Activated CD4-positive, alpha-beta T cell treated with anti-CD3 and anti-CD28 coated beads for 4 hours (primary cell): ENCODE data around the gene FAM13A.
"Not testable (repeated sequence)": the region's sequence is repeated elsewhere in the genome, so short reads cannot be mapped to it uniquely, and the experiment has no call there.

Experiments used
- DNase-seq, 2 donors: peaks; one replicate each; pipeline ENCODE4 v3.0.0-alpha.2; 2020

FAM13A gene

DNA sequence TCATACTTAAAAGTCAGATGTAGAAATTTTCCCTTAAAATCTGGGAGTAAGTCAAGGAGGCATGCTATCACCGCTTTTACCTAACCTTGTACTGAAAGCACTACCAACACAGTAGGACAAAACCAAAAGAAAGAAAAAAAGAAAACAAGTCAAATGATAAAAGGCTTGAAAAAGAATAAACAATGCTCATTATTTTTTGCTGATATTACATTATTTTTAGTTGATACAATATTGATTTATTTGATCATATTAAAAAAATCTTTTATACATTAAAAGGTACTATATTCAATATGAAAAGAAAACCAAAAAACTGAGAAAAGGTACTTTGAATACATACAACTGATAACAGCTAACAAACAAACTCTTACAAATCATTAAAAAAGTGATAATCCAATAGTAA, 164.3 kb downstream of the FAM13A start:
- no peak for DNase-seq

GRCh38 chr4:88891636-88892035, 165.3 kb downstream of the FAM13A start:
- no peak for DNase-seq

DNA sequence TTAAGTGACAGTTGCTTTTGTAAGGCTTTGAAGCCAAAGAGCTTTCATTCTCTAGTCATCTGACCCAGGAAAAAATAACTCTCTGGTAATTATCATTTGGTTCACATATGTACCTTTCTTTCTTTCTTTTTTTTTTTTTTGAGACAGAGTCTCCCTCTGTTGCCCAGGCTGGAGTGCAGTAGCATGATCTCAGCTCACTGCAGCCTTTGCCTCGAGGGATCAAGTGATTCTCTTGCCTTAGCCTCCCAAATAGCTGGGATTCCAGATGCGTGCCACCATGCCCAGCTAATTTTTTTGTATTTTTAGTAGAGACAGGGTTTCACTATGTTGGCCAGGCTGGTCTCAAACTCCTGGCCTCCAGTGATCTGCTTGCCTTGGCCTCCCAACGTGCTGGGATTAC, 169.6 kb downstream of the FAM13A start:
- not testable (repeated sequence) for DNase-seq

- DNase-seq: no peak
Measured at GRCh38 chr4:88881227-88881569, 175.8 kb downstream of the FAM13A start.

- no peak for DNase-seq
Measured at GRCh38 chr4:88880501-88881226, 176.3 kb downstream of the FAM13A start.

DNA sequence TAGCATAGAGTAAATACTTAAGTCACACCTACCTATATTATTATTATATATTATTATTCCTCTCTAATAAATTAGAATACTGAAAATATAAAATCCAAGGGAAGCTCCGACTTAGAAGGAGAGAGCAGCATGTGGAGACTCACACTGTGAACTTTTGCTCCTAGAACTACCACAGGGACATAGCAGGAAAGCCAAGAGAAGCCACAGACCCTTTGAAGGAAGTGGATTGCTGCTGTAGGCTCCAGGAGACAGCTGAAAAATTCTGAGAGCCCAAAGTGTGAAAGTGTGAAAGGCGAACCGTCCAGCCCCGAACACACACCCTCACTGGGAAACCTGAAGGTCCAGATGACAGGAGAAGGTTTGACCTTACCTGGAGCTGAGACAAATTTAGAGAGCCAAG, 177.0 kb downstream of the FAM13A start:
- DNase-seq: no peak

GRCh38 chr4:88878642-88879041, 178.3 kb downstream of the FAM13A start:
- DNase-seq: no peak

DNA sequence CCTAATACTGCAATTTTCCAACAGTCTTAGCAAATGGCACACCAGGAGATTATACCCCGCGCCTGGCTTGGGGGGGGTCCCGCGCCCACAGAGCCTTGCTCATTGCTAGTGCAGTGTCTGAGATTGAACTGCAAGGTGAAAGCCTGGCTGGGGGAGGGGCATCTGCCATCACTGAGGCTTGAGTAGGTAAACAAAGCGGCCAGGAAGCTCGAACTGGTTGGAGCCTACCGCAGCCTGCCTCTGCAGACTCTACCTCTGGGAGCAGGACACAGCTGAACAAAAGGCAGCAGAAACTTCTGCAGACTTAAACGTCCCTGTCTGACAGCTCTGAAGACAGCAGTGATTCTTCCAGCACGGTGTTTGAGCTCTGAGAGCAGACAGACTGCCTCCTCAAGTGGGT, 186.6 kb downstream of the FAM13A start:
- no peak for DNase-seq

GRCh38 chr4:88868510-88868909, 188.5 kb downstream of the FAM13A start:
- DNase-seq: no peak

DNA sequence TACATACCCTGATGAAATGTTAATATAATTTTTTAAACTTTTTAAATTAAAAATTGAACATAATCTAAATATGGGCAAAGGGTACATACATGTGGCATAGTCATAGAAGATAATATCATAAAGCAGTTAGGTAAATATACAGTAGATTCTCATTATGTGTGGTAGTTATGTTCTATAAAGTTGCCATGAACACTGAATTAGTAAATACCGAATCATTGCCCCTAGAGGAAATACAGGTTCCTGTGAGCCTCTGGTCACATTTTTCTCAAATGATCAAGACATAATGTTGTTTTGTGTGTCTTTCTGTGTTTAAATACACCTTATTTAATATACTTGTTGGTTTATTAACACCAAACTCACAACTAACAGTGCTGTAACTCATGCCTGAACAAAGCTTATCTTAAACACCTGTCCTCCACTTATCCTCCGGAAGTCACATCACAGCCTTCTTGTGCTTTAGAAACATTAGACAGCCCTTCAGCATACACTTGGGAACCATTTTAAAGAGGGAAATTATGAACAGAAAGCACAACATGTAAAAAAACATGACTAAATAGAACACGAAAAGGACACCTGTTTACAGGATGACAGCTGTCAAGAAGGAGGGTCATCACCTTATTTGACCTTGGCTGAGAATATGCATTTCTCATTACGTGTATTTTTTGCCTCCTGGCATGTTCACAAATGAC, 190.0 kb downstream of the FAM13A start:
- no peak for DNase-seq

DNA sequence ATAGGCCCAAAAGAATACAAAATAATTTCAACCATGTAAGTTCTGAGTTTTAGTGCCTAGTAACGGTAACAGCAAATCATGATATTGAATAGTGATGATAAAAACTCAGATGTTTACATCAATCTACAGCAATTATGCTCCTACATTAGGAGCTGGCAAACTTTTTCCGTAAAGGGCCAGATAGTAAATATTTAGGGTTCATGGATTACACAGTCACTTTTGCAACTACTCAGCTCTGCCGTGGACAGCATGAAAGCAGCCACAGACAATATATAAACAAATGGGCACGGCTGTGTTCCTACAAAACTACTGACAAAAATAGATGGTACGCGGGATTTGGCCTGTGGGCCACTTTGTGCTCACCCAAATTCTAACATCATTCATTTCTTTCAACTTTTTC, 191.5 kb downstream of the FAM13A start:
- no peak for DNase-seq

DNA sequence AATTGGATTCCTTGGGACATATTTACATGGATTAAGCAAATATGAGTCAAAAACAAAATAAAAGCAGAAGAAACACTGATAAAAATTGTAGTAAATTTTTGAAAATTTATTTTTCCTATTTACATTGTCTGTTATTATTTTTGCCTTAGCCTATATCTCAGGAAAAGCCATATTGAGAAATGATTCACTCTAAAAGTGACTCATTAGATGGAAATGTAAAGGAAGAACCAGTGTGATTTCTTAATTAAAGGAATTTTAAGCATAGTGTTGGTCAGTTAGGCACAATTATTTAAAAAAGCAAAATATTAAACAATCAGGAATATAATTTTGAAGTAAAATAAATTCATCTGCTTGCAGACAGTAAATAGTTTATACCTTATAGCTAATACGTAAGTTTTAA, 191.9 kb downstream of the FAM13A start:
- DNase-seq: no peak

DNA sequence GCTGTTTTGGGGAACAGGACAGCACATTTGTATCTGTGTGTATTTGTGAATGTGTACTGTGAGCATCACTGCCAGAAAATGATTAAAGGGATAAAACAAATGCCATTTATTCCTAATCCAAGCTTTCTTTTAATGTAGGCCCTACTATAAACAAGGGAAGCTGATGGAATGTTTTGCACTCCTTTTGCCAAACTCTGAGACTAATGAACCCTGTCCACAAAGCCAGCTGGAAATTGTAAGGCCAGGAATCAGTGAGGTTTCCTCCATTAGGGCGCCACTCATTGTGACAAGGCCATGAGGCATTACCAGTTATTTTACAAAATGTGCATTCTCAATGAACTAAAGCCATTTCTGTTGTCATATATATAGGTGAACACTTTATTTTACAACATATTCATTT, 196.4 kb downstream of the FAM13A start:
- no peak for DNase-seq

- DNase-seq: no peak
Measured at GRCh38 chr4:88859191-88859812, 197.7 kb downstream of the FAM13A start.

DNA sequence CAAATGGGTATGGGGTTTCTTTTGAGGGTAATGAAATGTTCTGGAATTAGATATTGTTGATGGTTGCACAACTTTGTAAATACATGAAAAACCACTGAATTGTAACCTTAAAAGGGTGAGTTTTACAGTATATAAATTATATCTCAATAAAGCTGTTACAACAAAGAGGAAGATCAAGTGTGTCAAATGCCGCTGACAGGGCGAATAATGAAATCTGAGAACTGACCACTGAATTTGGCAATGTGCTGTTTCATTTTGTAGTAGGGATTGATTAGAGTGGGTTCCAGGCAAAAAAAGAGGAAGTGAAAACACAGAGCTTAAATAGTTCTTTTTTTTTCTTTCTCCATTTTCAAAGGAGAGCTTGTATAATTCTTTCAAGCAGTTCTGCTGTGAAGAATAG, 198.2 kb downstream of the FAM13A start:
- no peak for DNase-seq

DNA sequence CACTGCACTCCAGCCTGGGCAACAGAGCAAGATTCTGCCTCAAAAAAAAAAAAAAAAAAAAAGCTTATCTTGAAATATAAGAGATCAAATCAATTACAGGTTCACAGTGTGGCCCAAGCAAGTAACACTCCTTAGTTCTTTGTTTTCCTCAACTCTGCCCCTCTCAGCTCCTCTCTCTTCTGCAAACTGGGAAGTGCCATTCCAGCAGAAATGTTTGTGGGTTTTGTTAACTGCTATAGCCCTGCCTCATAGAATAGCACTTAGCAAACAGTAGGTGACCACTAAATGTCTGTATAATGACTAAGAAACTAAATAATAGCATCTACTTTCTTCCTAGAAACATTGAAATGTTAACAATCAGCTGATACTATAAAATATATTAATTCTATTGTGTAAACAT, 199.4 kb downstream of the FAM13A start:
- DNase-seq: no peak

DNA sequence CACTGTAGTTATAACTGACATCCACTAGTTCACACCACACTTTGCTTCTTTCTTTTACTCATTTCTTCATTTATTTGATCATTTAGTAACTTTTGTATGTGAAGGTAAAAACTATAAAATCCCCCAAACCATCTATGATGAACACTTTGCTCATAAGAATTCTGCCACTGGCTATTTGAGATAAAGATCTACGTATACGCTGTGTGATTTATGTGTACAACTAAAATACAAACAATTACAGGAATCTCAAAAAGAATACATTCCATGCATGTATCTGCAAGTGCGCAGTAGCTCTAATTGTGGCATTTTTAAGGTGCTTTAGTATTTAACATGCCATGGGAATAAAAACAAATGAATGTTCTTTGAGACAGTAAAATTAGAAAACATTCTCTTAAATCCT, 202.5 kb downstream of the FAM13A start:
- DNase-seq: no peak

GRCh38 chr4:88853583-88853982, 203.4 kb downstream of the FAM13A start:
- not testable (repeated sequence) for DNase-seq

GRCh38 chr4:88846206-88846790, 210.7 kb downstream of the FAM13A start:
- DNase-seq: no peak

- DNase-seq: no peak
Measured at GRCh38 chr4:88843067-88843685, 213.8 kb downstream of the FAM13A start.

DNA sequence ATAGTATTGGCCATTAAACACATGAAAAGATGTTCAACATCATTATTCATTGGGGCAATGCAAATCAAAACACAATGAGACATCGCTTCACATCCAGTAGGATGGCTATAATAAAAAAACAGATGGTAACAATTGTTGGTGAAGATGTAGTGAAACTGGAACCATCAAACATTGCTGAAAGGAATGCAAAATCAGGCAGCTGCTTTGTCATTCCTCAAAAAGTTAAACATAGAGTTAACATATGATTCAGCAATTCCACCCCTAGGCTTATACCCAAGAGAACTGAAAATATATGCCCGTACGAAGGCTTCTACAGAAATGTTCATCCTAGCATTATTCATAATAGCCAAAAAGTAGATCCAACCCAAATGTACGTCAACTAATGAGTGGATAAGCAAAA, 215.3 kb downstream of the FAM13A start:
- no peak for DNase-seq

- DNase-seq: no peak
Measured at GRCh38 chr4:88836216-88836615, 220.8 kb downstream of the FAM13A start.

GRCh38 chr4:88831031-88831430, 226.0 kb downstream of the FAM13A start:
- DNase-seq: no peak

- no peak for DNase-seq
Measured at GRCh38 chr4:88830598-88830997, 226.4 kb downstream of the FAM13A start.
